ENCODE measurements around the gene SHANK3. TPM values are rescaled to one million over a fixed set of nuclear protein-coding genes. Genes with fewer than 3 reads are reported as not detected.

The SHANK3 gene
- total RNA-seq, 1 donor from 2014 or later: not detected

DNA sequence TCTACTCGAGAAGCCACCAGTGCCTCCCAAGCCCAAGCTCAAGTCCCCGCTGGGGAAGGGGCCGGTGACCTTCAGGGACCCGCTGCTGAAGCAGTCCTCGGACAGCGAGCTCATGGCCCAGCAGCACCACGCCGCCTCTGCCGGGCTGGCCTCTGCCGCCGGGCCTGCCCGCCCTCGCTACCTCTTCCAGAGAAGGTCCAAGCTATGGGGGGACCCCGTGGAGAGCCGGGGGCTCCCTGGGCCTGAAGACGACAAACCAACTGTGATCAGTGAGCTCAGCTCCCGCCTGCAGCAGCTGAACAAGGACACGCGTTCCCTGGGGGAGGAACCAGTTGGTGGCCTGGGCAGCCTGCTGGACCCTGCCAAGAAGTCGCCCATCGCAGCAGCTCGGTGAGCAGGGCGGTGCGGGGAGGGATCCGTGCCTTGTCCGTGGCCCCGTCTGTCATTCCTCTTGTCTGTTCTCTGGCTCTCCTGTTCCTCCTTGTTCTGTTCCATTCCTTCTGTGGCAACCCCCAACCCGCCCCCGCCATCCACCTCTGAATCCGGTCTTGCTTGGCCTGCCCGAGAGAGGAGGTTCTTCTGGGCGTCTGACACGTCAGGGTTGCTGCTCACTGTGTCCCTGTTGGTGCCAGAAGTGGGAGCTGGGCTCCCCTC lies 49.6 kb downstream of the SHANK3 start:
- no peak overlapping the region for H3K4me3 Mint-ChIP-seq
- DNase-seq: no peak
- peaks cover 7% of the 10 kb centered on the region for H3K4me1 Mint-ChIP-seq
- H3K27me3 Mint-ChIP-seq: no peaks in the 10 kb centered on the region
- intact Hi-C loops (cut with micrococcal nuclease): no loop called here
- no peak overlapping the region for H3K27ac Mint-ChIP-seq
- TF ChIP-seq, protein P1, sequence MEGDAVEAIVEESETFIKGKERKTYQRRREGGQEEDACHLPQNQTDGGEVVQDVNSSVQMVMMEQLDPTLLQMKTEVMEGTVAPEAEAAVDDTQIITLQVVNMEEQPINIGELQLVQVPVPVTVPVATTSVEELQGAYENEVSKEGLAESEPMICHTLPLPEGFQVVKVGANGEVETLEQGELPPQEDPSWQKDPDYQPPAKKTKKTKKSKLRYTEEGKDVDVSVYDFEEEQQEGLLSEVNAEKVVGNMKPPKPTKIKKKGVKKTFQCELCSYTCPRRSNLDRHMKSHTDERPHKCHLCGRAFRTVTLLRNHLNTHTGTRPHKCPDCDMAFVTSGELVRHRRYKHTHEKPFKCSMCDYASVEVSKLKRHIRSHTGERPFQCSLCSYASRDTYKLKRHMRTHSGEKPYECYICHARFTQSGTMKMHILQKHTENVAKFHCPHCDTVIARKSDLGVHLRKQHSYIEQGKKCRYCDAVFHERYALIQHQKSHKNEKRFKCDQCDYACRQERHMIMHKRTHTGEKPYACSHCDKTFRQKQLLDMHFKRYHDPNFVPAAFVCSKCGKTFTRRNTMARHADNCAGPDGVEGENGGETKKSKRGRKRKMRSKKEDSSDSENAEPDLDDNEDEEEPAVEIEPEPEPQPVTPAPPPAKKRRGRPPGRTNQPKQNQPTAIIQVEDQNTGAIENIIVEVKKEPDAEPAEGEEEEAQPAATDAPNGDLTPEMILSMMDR (IDR thresholded peaks at IDR 0.05): no peak
- ChIA-PET CTCF (no interaction called here), POLR2A (no interaction called here)
- no peak for ATAC-seq (ENCODE audit: low read depth)
- H3K9me3 Mint-ChIP-seq: no peaks in the 10 kb centered on the region
- H3K36me3 Mint-ChIP-seq (ENCODE audit: low read depth): no peaks in the 10 kb centered on the region

Other genes starting within 250 kb of the SHANK3 start
- 114 and 144 TPM in 2 replicates for gene SBF1, start 197.8 kb upstream of the SHANK3 start, total RNA-seq
- gene ADM2, start 191.3 kb upstream of the SHANK3 start, total RNA-seq: 5.1 and 5.2 TPM in 2 replicates
- 0.15 and 0.22 TPM in 2 replicates for gene MIOX, start 186.0 kb upstream of the SHANK3 start, total RNA-seq
- gene LMF2, start 165.1 kb upstream of the SHANK3 start, total RNA-seq: 76.6 and 81.0 TPM in 2 replicates
- gene NCAPH2, start 164.6 kb upstream of the SHANK3 start, total RNA-seq: 63.9 and 68.2 TPM in 2 replicates
- 7.1 and 11.6 TPM in 2 replicates for gene SCO2, start 147.2 kb upstream of the SHANK3 start, total RNA-seq
- gene TYMP, start 142.8 kb upstream of the SHANK3 start, total RNA-seq: 91.8 and 92.9 TPM in 2 replicates
- gene KLHDC7B, start 126.9 kb upstream of the SHANK3 start, total RNA-seq: 4.9 and 5.2 TPM in 2 replicates
- gene SYCE3, start 109.9 kb upstream of the SHANK3 start, total RNA-seq: not detected in 2 replicates
- 32.2 and 33.5 TPM in 2 replicates for gene CPT1B, start 94.4 kb upstream of the SHANK3 start, total RNA-seq
- gene CHKB, start 90.0 kb upstream of the SHANK3 start, total RNA-seq: 138 and 158 TPM in 2 replicates
- gene MAPK8IP2, start 72.0 kb upstream of the SHANK3 start, total RNA-seq: 0.18 and 0.20 TPM in 2 replicates
- gene ARSA, start 44.7 kb upstream of the SHANK3 start, total RNA-seq: 49.0 and 50.9 TPM in 2 replicates
- not detected in 2 replicates for gene ACR, start 65.4 kb downstream of the SHANK3 start, total RNA-seq
- gene RABL2B, start 110.8 kb downstream of the SHANK3 start, total RNA-seq: 57.6 and 62.5 TPM in 2 replicates